ENCODE results near the gene PIGU.

DNA sequence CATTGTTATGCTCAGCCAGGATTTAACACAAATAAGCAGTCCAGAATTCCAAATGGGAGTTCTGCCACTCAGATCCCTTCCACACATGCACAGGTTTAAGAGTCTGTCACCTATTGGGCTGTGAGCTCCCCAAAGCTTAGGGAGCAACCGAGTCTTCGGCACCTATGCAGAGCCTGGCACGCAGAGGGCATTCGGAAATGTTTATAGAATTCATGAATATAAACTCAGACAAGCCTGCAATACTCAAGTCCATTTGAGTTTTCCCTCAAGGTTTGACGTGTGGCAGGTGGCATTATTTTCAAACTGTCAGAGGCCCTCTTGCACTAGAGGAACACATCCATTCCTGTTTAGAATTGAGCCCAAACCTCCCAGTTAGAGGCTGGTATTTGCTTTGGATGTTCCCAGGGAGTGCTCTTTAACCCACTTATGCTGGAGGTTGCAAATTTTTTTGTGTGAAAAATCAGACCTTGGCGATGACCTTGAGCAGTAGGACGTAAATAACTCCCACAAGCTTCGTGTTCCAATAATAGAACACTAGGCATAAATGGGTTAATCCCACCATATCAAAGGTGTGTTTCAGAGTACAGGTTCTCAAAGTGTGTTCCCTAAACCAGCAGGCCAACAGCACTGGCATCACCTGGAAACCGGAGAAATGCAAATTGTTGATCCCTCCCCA is 90.3 kb downstream of the PIGU start:
- TF ChIP-seq, protein P1, sequence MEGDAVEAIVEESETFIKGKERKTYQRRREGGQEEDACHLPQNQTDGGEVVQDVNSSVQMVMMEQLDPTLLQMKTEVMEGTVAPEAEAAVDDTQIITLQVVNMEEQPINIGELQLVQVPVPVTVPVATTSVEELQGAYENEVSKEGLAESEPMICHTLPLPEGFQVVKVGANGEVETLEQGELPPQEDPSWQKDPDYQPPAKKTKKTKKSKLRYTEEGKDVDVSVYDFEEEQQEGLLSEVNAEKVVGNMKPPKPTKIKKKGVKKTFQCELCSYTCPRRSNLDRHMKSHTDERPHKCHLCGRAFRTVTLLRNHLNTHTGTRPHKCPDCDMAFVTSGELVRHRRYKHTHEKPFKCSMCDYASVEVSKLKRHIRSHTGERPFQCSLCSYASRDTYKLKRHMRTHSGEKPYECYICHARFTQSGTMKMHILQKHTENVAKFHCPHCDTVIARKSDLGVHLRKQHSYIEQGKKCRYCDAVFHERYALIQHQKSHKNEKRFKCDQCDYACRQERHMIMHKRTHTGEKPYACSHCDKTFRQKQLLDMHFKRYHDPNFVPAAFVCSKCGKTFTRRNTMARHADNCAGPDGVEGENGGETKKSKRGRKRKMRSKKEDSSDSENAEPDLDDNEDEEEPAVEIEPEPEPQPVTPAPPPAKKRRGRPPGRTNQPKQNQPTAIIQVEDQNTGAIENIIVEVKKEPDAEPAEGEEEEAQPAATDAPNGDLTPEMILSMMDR (IDR thresholded peaks at IDR 0.05), result no peak
- no peak for TF ChIP-seq POLR2A (IDR thresholded peaks at IDR 0.05)

Data from lower leg skin (tissue), 3 donors.